Neural crest cell (in vitro differentiated cells): ENCODE results near the gene XYLT2. TPM values are rescaled to one million over a fixed set of nuclear protein-coding genes. Genes with fewer than 3 reads are reported as not detected.

Experiments used
- DNase-seq: peaks from one replicate; pipeline ENCODE4 v3.0.0; 2021; ENCODE audit warnings: low read depth, mixed read lengths, low spot score
- H3K27ac Mint-ChIP-seq: one replicate; pipeline ENCODE4 v1.8.0; 2021; ENCODE audit warnings: mild to moderate bottlenecking, mixed read lengths; ENCODE audit not compliant: unreplicated experiment
- H3K27me3 Mint-ChIP-seq: 2 replicates; pipeline ENCODE4 v1.8.0; 2021; ENCODE audit warnings: low read depth, mild to moderate bottlenecking, mixed read lengths
- H3K36me3 Mint-ChIP-seq: 2 replicates; pipeline ENCODE4 v1.8.0; 2021; ENCODE audit warnings: low read depth, mild to moderate bottlenecking, mixed read lengths
- H3K4me1 Mint-ChIP-seq: 2 replicates; pipeline ENCODE4 v1.8.0; 2021; ENCODE audit warnings: mixed read lengths
- H3K4me3 Mint-ChIP-seq: one replicate; pipeline ENCODE4 v1.8.0; 2021; ENCODE audit warnings: mild to moderate bottlenecking, mixed read lengths
- H3K9me3 Mint-ChIP-seq: 2 replicates; pipeline ENCODE4 v1.8.0; 2021; ENCODE audit warnings: mixed read lengths
- CTCF ChIP-seq: fragments of 200-600 bp; sonication (generic); conservative IDR thresholded peaks from 2 replicates; pipeline ENCODE4 v1.5.0; 2021; ENCODE audit warnings: antibody characterized with exemption, mild to moderate bottlenecking
- total RNA-seq: library from RNA; stranded (reverse); gene quantifications from 2 replicates; pipeline ENCODE4 v1.2.1, GENCODE V29; 2021

Gene XYLT2
- total RNA-seq, 1 donor from 2014 or later: 23.4 TPM

GRCh38 chr17:50301891-50302584 lies 43.9 kb upstream of the XYLT2 start:
- H3K4me1 Mint-ChIP-seq: peaks cover 8% of the 10 kb centered on the region
- no peak for TF ChIP-seq CTCF
- H3K36me3 Mint-ChIP-seq: no peaks in the 10 kb centered on the region
- no peak overlapping the region for H3K27ac Mint-ChIP-seq
- no peak for DNase-seq
- no peak overlapping the region for H3K4me3 Mint-ChIP-seq
- H3K9me3 Mint-ChIP-seq: no peaks in the 10 kb centered on the region
- peaks cover 2% of the 10 kb centered on the region for H3K27me3 Mint-ChIP-seq

- Mint-ChIP-seq H3K9me3 (no peaks in the 10 kb centered on the region), H3K27ac (no peak overlapping the region), H3K27me3 (peaks cover 2% of the 10 kb centered on the region), H3K4me1 (peaks cover 8% of the 10 kb centered on the region), H3K36me3 (no peaks in the 10 kb centered on the region), H3K4me3 (no peak overlapping the region)
- no peak for DNase-seq
- no peak for TF ChIP-seq CTCF
Observed at GRCh38 chr17:50303051-50303450, 42.9 kb upstream of the XYLT2 start.

GRCh38 chr17:50303596-50303995 lies 42.3 kb upstream of the XYLT2 start:
- no peak for TF ChIP-seq CTCF
- H3K27ac Mint-ChIP-seq: no peak overlapping the region

GRCh38 chr17:50304781-50305404 lies 41.0 kb upstream of the XYLT2 start:
- Mint-ChIP-seq H3K27ac (no peak overlapping the region), H3K9me3 (no peaks in the 10 kb centered on the region), H3K4me3 (no peak overlapping the region), H3K27me3 (peaks cover 2% of the 10 kb centered on the region), H3K36me3 (no peaks in the 10 kb centered on the region), H3K4me1 (peaks cover 8% of the 10 kb centered on the region)
- no peak for TF ChIP-seq CTCF
- no peak for DNase-seq

More at GRCh38 chr17:50303596-50303995, 42.3 kb upstream of the XYLT2 start:
- Mint-ChIP-seq H3K9me3 (no peaks in the 10 kb centered on the region), H3K4me3 (no peak overlapping the region), H3K36me3 (no peaks in the 10 kb centered on the region), H3K27me3 (peaks cover 2% of the 10 kb centered on the region), H3K4me1 (peaks cover 8% of the 10 kb centered on the region)
- DNase-seq: no peak

- Mint-ChIP-seq H3K4me3 (no peak overlapping the region), H3K27ac (no peak overlapping the region), H3K27me3 (peaks cover 7% of the 10 kb centered on the region), H3K4me1 (peaks cover 8% of the 10 kb centered on the region), H3K36me3 (no peaks in the 10 kb centered on the region), H3K9me3 (no peaks in the 10 kb centered on the region)
- DNase-seq: no peak
- TF ChIP-seq CTCF: no peak
Observed at GRCh38 chr17:50307654-50308053, 38.3 kb upstream of the XYLT2 start.
